ENCODE measurements around the gene TENM3.

TENM3 gene

GRCh38 chr4:182470215-182470614, 227.0 kb downstream of the TENM3 start:
- no peak for DNase-seq

- DNase-seq: no peak
Measured at GRCh38 chr4:182475539-182475938, 232.3 kb downstream of the TENM3 start.

GRCh38 chr4:182478475-182478874, 235.3 kb downstream of the TENM3 start:
- DNase-seq: no peak

- no peak for DNase-seq
Measured at GRCh38 chr4:182483685-182484084, 240.5 kb downstream of the TENM3 start.

- no peak for DNase-seq
Measured at GRCh38 chr4:182486881-182487280, 243.7 kb downstream of the TENM3 start.

DNA sequence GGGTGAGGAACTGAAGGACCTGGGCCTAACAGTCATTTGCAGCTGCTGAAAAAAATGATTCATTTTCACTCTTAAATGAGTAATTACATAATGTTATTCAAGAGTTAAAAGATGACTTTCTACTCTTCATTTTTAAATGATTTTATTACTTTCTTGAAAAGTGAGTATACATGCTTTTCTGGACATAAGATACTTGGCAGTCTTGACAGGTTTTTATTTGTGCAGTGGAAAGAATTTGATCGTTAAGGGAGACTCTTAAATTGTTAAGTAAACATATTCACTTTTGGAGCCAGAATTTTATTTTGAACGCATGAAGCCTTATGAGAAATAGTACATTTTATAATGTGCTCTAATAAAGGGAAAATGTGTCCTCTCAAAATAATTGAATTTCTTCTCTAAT, 245.7 kb downstream of the TENM3 start:
- no peak for DNase-seq

- DNase-seq: no peak
Measured at GRCh38 chr4:182489607-182490006, 246.4 kb downstream of the TENM3 start.

- DNase-seq: no peak
Measured at GRCh38 chr4:182491719-182492118, 248.5 kb downstream of the TENM3 start.

DNA sequence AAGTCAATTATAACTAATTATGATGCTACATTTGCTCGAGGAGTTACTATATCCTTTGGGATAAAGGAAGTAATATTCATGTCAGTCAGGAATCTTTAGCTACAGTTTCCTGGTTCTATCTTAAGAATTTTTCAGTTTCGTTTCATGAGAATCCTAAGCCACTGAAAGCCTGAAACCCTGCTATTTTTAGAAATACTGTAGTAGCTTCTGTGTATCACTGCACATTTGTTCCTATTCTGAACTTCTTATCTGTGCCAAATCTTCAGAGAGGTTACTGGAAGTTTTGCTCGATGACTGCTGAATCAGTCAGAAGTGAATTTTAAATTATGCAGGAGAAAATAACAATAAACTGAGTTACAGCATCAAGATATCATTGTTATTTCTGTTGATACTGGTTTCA, 249.2 kb downstream of the TENM3 start:
- no peak for DNase-seq

DNA sequence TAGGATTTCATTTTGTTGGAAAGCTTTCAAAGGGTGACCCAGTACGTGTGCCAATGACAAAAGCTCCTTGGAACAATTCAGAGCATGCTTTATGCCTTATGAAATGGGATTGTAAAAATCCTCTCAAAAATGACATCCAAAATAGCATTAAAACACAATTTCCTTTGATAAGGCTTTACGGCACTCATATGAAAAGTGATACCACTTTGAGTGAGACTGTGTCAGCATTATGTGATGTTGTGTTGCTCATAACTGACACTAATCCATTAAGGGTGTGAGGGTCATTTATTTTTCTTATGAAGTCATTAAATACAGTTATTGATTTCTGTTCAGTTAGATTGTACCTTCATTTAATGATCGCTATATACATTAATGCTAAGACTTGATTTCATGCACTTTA, 250.2 kb downstream of the TENM3 start:
- DNase-seq: no peak

- no peak for DNase-seq
Measured at GRCh38 chr4:182494103-182494502, 250.9 kb downstream of the TENM3 start.

- no peak for DNase-seq
Measured at GRCh38 chr4:182495031-182495430, 251.8 kb downstream of the TENM3 start.

DNA sequence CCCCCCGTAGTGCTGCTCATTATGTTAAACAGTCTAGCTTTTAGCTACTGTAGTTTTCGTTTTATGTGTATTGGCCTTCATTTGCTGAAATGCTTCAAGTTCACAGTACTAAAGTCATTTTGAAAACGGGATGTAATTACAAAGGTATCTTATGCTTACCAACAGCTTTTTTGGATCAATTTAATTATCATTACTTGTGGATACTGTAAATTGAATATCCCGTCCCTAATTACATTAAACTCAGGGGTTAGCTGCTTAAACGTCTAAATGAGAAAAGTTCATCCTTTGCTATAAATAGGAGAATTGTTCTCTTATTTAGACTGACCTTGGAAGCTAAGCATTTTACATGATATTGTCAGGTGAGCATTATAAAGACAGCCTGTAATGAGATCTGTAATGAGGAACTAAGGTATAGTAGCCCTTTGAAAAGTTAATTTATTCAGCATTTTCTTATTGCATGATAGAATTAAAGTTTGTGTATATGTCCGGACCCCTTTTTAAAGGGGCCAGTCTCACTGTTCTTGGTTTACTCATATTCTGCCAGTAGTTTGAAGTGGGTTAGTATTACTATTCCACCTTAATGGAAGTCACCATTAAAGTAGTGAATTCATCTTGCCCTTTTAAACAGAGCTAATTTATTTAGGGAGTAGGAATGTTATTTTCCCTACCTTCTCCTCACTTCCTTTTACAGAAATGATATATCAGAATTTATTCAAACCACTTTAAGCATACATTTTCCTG, 252.6 kb downstream of the TENM3 start:
- DNase-seq: no peak

GRCh38 chr4:182496408-182496807, 253.2 kb downstream of the TENM3 start:
- no peak for DNase-seq

DNA sequence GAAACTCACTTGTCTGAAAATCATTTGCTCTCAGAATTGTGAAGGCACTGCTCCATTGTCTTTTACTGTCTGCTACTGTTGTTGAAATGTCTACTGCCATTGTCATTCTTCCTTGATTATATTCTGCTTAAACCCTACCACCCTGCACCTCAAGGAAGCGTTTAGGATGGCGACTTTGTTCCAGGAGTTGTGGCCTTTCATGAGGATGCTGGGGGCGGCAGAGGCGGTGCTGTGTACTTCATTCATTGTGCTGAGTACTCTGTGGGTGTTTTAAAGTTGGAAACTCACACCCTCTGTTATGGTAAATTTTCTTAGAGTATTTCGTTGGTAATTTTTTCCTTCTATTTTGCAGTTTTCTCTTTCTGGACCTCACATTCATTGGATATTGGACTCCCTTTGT, 258.9 kb downstream of the TENM3 start:
- DNase-seq: no peak

DNA sequence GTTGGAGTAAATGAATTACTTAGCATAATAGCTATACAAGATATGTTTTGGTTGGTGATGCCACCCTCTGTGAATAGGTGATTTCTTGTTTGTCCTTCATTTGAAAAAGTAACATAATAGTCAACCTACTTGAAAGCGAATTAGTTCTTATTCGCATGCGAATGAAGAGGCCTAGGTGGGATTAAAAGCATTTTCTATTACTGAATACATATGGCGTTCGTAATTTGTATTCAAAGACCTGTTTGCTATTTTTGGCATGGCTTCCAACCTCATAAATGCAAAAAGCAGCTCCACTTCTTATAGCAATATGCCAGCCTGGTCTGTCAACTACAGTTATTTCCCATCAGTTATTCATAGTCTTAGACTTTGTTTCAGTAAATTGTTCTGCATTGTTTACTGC, 261.3 kb downstream of the TENM3 start:
- DNase-seq: no peak

- no peak for DNase-seq
Measured at GRCh38 chr4:182507805-182508204, 264.6 kb downstream of the TENM3 start.

DNA sequence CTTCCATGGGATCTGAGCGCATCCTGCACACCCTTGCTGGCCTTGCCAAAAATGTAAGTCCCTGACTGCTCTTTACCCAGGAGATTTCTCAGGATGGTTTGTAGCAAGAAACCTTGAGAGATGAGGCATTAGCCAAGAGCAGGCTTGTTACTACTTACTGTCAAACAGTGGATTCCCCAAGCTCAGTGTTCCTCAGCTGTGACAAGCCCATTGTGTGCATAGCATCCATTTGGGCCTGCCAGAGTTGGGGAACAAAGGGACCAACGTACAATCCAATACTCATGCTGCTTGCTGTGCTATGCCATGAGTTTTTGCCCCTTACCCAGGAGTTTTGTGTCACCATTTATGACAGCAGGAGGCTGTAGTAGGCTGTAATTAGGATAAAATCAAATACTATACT, 267.6 kb downstream of the TENM3 start:
- no peak for DNase-seq

DNA sequence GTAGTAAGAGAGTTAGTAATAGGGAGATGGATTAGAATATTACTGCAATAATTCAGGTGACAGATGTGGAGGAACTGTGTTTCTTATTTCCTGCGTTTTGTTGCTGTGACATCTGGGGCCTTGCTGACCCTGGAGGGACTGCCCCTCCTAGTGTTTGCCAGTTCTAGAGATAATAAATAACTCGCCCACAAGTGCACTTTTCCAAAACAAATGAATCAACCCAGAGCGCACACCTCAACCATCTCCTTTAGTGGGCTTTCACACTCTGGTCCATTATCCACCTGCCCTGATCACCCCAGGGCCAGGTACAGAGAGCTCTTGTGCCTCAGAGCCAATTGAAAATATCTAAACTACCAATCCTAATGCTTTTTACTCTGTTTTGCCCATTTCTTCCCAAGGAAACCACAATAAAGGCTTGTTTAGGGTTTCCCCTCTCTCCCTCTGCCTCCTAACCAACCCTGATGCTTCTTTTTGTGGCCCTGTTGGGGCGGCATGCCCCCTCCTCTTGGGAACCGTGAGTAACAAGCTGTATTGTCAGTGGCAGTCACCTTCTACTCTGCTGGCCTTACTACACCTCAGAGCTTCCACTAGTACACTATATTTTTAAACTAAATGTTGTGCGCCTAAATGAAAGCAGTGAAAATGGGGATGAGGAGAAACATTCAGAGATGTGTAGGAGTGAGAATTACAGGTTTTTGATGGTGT, 270.5 kb downstream of the TENM3 start:
- DNase-seq: no peak

GRCh38 chr4:182518421-182518820, 275.2 kb downstream of the TENM3 start:
- no peak for DNase-seq

DNA sequence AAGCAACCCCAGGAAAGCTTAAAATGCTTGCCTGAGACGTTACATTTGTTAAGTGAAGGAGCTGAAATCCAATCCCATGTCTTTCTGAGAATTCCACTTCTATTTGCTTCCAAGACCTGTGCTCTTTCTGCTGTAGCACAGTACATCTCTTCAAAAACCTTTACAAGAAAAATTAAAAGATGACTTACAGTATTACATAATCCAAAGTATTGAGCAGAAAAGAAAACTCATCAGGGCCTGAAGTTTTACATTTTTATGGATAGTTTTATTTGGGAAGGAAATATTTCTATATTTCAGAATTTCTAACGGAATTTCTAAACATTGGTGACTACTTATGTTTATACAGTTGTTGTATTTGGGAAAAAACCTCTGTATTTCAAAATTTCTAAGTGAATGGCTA, 276.3 kb downstream of the TENM3 start:
- no peak for DNase-seq

DNA sequence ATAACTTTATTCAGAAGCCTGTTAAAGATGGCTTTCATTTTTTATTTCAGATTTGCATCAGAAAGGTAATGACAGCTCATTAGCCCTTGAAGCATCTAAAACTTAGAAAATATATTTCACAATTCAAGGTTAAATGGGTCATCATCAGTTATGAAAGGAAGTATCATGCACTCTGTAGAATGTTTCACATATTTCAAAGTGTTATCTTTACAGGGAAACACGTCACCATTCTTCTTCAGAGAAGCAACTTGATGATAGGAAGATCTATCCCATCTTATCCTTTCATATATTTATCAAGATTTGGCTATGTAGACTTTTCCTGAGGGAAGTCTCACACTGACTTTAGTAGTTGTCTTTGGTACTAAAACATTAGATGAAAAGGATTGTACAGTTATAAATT, 277.8 kb downstream of the TENM3 start:
- DNase-seq: no peak

GRCh38 chr4:182528819-182529218, 285.6 kb downstream of the TENM3 start:
- no peak for DNase-seq

DNA sequence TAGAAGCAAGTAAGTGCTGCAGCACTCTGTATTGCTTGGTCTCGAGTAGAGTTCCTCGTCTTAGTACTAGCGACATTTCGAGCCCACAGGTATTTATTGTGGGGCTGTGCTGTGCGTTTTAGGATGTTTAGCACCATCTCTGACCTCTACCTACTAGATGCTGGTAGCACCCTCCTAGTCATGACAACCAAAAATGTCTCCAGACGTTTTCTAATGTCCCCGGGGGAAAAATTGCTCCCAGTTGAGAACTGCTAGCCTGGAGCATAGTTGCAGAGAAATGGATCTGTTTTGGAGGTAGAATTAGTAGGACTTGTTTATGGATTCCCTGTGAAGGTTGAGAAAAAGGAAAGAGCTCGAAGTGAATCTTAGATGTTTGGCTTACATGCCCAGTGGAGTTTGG, 287.2 kb downstream of the TENM3 start:
- DNase-seq: no peak
